Measurements from ENCODE around the gene CLEC1A.

CLEC1A gene

DNA sequence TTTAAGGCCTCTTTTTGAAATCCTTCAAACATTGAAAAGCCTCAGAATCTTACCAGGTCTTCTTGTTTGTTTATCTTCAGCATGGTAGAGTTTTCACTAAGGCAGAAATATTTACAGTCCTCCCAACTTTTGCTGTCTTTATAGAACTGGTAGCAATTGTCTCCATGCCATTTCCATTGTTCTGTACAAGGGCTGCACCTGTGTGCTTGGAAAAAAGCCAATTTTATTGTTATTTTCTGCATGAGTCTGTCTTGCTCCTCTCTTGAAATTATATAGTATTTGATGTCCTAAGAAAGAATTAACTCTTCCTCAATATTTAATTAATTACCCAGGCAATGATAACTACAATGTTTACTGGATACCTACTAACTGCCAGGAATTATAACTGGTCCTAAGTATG lies 23.3 kb downstream of the CLEC1A start:
- no peak overlapping the region for H3K4me3 ChIP-seq (ENCODE audit: control insufficient read depth, low read depth, low read length)
- TF ChIP-seq, protein P1, sequence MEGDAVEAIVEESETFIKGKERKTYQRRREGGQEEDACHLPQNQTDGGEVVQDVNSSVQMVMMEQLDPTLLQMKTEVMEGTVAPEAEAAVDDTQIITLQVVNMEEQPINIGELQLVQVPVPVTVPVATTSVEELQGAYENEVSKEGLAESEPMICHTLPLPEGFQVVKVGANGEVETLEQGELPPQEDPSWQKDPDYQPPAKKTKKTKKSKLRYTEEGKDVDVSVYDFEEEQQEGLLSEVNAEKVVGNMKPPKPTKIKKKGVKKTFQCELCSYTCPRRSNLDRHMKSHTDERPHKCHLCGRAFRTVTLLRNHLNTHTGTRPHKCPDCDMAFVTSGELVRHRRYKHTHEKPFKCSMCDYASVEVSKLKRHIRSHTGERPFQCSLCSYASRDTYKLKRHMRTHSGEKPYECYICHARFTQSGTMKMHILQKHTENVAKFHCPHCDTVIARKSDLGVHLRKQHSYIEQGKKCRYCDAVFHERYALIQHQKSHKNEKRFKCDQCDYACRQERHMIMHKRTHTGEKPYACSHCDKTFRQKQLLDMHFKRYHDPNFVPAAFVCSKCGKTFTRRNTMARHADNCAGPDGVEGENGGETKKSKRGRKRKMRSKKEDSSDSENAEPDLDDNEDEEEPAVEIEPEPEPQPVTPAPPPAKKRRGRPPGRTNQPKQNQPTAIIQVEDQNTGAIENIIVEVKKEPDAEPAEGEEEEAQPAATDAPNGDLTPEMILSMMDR (conservative IDR thresholded peaks at IDR 0.05; ENCODE audit: control insufficient read depth, insufficient read depth, low read depth, low read length) = no peak
- DNase-seq (ENCODE audit: low read depth) = no peak

DNA sequence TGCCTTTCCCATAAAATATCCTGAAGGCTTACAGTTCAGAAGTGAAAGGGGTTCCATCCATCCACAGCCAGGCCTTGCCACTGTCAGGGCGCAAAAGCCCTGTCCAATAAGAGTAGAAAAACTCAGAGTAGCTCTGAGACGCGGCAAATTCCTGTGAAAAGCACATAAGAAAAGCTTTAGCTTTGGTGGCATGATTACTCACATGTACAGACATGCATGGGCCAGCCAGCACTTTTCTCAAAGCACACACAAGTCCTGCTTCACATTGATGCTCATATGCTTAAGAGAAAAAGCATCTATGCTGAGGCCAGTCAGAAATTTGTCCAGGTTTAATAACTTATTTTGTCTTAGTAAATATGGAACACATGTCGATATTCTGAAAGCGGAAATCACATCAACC lies 25.5 kb downstream of the CLEC1A start:
- no peak overlapping the region for H3K4me3 ChIP-seq (ENCODE audit: control insufficient read depth, low read depth, low read length)
- DNase-seq (ENCODE audit: low read depth) = no peak

DNA sequence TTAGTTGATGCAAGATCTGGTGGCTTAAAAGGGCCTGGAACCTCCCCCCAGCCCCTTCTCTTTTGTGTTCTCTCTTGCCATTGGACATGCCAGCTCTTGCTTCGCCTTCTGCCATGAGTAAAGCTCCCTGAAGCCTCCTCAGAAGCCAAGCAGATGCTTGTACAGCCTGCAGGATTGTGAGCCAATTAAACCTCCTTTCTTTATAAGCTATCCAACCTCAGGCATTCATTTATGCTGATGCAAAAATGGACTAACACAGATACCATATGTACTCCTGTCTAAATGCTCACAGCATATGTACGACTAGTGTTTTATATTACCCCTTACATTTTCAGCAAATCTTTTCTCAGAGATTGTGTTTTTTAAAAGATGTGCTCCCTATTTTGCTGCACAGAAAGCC lies 26.7 kb downstream of the CLEC1A start:
- TF ChIP-seq, protein P1 (conservative IDR thresholded peaks at IDR 0.05; ENCODE audit: control insufficient read depth, insufficient read depth, low read depth, low read length) = no peak
- DNase-seq (ENCODE audit: low read depth) = no peak
- H3K4me3 ChIP-seq (ENCODE audit: control insufficient read depth, low read depth, low read length) = no peak overlapping the region

More for the DNA sequence above, 25.5 kb downstream of the CLEC1A start:
- TF ChIP-seq, protein P1 (conservative IDR thresholded peaks at IDR 0.05; ENCODE audit: control insufficient read depth, insufficient read depth, low read depth, low read length) = no peak

DNA sequence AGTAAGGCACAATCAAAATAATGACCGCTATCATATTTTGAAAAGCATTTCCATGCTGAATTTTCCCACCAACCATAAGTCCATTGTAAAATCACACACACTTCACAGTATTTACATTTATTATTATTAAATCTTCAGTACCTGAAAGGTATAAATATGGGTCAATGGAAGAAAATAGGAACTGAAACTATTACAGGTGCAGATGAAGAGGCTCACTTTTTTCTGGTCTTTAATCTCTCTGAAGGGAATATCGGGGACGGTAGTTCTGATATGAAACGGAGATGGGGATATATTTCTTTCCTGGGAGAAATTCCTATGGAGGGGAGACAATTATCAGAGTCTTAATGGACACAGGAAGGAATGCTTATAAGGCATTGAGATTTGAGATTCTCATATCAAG lies 28.4 kb downstream of the CLEC1A start:
- DNase-seq (ENCODE audit: low read depth) = no peak
- TF ChIP-seq, protein P1 (conservative IDR thresholded peaks at IDR 0.05; ENCODE audit: control insufficient read depth, insufficient read depth, low read depth, low read length) = no peak
- no peak overlapping the region for H3K4me3 ChIP-seq (ENCODE audit: control insufficient read depth, low read depth, low read length)

DNA sequence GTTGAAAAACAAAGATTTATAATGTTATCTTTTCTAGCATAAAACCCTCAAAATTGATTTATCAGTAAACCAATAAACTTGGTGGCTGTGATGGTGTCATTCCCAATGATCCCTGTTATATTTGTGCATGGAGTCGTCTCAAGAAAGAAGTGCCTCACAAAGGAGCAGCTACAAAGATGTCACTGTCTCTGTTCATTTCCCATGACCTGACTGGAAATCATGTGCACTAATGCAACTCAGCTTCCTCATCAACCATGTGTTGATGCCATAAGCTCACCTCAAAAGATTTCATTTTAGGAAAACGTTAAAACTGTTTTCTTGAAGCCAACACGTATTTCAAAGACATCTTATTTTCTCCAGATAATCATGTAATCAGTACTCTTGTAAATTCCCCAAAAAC lies 28.8 kb downstream of the CLEC1A start:
- TF ChIP-seq, protein P1 (conservative IDR thresholded peaks at IDR 0.05; ENCODE audit: control insufficient read depth, insufficient read depth, low read depth, low read length) = no peak
- no peak overlapping the region for H3K4me3 ChIP-seq (ENCODE audit: control insufficient read depth, low read depth, low read length)
- no peak for DNase-seq (ENCODE audit: low read depth)

DNA sequence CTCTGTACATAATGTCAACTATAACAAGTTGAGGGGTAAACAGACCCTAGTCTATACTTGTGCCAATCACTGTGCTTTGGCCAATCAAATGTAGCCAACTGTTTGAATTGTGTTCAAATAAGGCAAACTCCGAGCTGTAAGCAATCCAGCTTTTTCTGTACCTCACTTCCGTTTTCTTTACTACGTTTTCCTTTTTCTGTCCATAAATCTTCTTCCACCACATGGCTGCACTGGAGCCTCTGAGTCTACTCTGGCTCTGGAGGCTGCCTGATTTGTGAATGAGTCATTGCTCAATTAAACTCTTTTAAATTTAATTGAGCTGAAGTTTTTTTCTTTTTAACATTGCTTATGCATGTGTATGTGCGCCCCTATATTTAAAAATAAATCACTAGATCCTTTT lies 29.7 kb downstream of the CLEC1A start:
- no peak overlapping the region for H3K4me3 ChIP-seq (ENCODE audit: control insufficient read depth, low read depth, low read length)
- TF ChIP-seq, protein P1 (conservative IDR thresholded peaks at IDR 0.05; ENCODE audit: control insufficient read depth, insufficient read depth, low read depth, low read length) = no peak

DNA sequence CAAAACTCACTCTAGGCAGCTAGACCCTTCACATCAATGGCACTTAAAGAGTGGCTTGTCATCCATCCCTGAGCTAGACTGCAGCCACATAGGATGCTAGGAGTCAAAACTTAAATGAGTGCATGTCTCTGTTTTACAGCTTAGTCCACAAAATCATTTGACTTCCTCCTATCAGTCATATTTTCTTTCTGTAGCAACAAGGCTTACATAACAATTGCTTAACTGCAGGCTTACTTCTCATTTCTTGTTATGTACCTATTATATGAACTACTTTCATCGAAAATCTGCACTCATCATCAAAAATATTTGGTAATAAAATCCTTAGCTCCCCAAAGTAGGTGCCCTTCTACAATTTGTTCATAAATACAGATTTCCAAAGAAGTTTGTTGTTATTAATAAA lies 30.1 kb downstream of the CLEC1A start:
- no peak for DNase-seq (ENCODE audit: low read depth)
- H3K4me3 ChIP-seq (ENCODE audit: control insufficient read depth, low read depth, low read length) = no peak overlapping the region

More for the DNA sequence above, 29.7 kb downstream of the CLEC1A start:
- DNase-seq (ENCODE audit: low read depth) = peak; percentile 30

More for the DNA sequence above, 30.1 kb downstream of the CLEC1A start:
- TF ChIP-seq, protein P1 (conservative IDR thresholded peaks at IDR 0.05; ENCODE audit: control insufficient read depth, insufficient read depth, low read depth, low read length) = no peak
